PC-3 (cell line): ENCODE measurements around the gene USP12. TPM values are rescaled to one million over a fixed set of nuclear protein-coding genes. Genes with fewer than 3 reads are reported as not detected.

ENCODE experiments used
- ATAC-seq: fragments of 200-7000 bp; cut with Tn5 transposase; 2 replicates; pipeline ENCODE4 v1.9.1; 2020; ENCODE audit warnings: mild to moderate bottlenecking, moderate library complexity
- BruUV-seq: library from RNA; stranded (reverse); fragments of 400-500 nt; replicated peaks from 2 replicates; lab custom pipeline; 2021; lab: Mats Ljungman, UMichigan
- CTCF ChIA-PET: fragments of 300-600 bp; sonication (Branson Sonifier 250); formaldehyde crosslinking; loops from one replicate; lab custom pipeline; 2022; ENCODE audit warnings: antibody characterized with exemption; lab: Charles Lee
- POLR2A ChIA-PET: fragments of 300-600 bp; sonication (Branson Sonifier 250); formaldehyde crosslinking; loops from one replicate; lab custom pipeline; 2022; ENCODE audit warnings: antibody characterized with exemption; ENCODE audit not compliant: unreplicated experiment; lab: Charles Lee
- DNase-seq: peaks from one replicate; pipeline ENCODE4 v3.0.0-alpha.2; 2015
- H2AFZ ChIP-seq: fragments of 300-600 bp; sonication (generic); 2 replicates; pipeline ENCODE4 v1.6.0; 2016; ENCODE audit warnings: antibody characterized with exemption, low read length
- H3F3A ChIP-seq: fragments of 300-600 bp; sonication (generic); one replicate; pipeline ENCODE4 v1.6.0; 2017; ENCODE audit warnings: antibody characterized with exemption, low read length, control low read depth, mild to moderate bottlenecking; ENCODE audit not compliant: unreplicated experiment
- H3K27ac ChIP-seq: fragments of 300-600 bp; sonication (generic); 2 replicates; pipeline ENCODE4 v1.5.1; 2016; ENCODE audit warnings: mild to moderate bottlenecking, low read length
- H3K27me3 ChIP-seq: fragments of 300-600 bp; sonication (generic); 2 replicates; pipeline ENCODE4 v1.6.1; 2016; ENCODE audit warnings: low read length, mixed read lengths
- H3K36me3 ChIP-seq: fragments of 300-600 bp; sonication (generic); 2 replicates; pipeline ENCODE4 v1.6.1; 2016; ENCODE audit warnings: low read depth, mixed run types, low read length, mixed read lengths
- H3K4me1 ChIP-seq: fragments of 300-600 bp; sonication (generic); 2 replicates; pipeline ENCODE4 v1.5.1; 2016; ENCODE audit warnings: low read length; ENCODE audit not compliant: insufficient read depth
- H3K4me2 ChIP-seq: fragments of 300-600 bp; sonication (generic); 2 replicates; pipeline ENCODE4 v1.6.0; 2016; ENCODE audit warnings: low read length
- H3K4me3 ChIP-seq: fragments of 300-600 bp; sonication (generic); 2 replicates; pipeline ENCODE4 v1.5.1; 2016; ENCODE audit warnings: mild to moderate bottlenecking, low read length, mixed read lengths
- H3K79me2 ChIP-seq: fragments of 300-600 bp; sonication (generic); 2 replicates; pipeline ENCODE4 v1.6.1; 2017; ENCODE audit warnings: low read length, mixed read lengths
- H3K9ac ChIP-seq: fragments of 300-600 bp; sonication (generic); 2 replicates; pipeline ENCODE4 v1.6.0; 2016; ENCODE audit warnings: mild to moderate bottlenecking, low read length
- H3K9me2 ChIP-seq: fragments of 300-600 bp; sonication (generic); replicated peaks from 2 replicates; pipeline ENCODE4 v1.6.1; 2016; ENCODE audit warnings: mixed run types, low read length, mixed read lengths
- H3K9me3 ChIP-seq: fragments of 300-600 bp; sonication (generic); 2 replicates; pipeline ENCODE4 v1.6.1; 2016; ENCODE audit warnings: low read length, mixed read lengths
- H4K20me1 ChIP-seq: fragments of 300-600 bp; sonication (generic); 2 replicates; pipeline ENCODE4 v1.6.1; 2016; ENCODE audit warnings: low read length, mixed read lengths
- CTCF ChIP-seq: fragments of 300-600 bp; sonication (generic); conservative IDR thresholded peaks from 2 replicates; pipeline ENCODE4 v1.5.1; 2017; ENCODE audit warnings: antibody characterized with exemption, low read depth, mild to moderate bottlenecking, low read length
- EZH2 ChIP-seq: fragments of 300-600 bp; sonication (generic); IDR thresholded peaks from one replicate; pipeline ENCODE4 v1.6.1; 2017; ENCODE audit warnings: antibody characterized with exemption, mild to moderate bottlenecking, low read length; ENCODE audit not compliant: unreplicated experiment
- EZH2phosphoT487 ChIP-seq: fragments of 300-600 bp; sonication (generic); IDR thresholded peaks from 2 replicates; pipeline ENCODE4 v1.6.1; 2018; ENCODE audit warnings: mild to moderate bottlenecking, antibody characterized with exemption, low read length, borderline replicate concordance
- intact Hi-C: fragments of 100-400 bp; cut with micrococcal nuclease; formaldehyde crosslinking; loops from 2 replicates; pipeline ENCODE4 v1.9.0; 2023
- total RNA-seq: library from RNA; depleted of rRNA; stranded (reverse); fragments of >200 nt; gene quantifications from 2 replicates; pipeline ENCODE4 v1.2.3, GENCODE V29; 2014

Gene USP12
- total RNA-seq, 1 experiment from 2014 or later = 24.2 TPM

DNA sequence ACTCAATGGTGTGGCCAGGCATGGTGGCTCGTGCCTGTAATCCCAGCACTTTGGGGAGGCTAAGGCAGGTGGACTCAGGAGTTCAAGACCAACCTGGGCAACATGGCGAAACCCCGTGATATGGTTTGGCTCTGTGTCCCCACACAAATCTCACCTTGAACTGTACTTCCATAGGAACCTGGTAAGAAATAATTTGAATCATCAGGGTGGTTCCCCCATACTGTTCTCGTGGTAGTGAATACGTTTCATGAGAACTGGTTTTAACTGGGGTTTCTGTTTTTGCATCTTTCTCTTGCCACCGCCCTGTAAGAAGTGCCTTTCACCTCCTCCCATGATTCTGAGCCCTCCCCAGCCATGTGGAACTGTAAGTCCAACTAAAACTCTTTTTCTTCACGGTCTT, 49.6 kb downstream of the USP12 start:
- Histone ChIP-seq H3K9me3 (no peaks in the 10 kb centered on the region), H3K27ac (no peak overlapping the region), H2AFZ (no peak overlapping the region), H3K4me2 (no peak overlapping the region), H3K36me3 (peaks cover 20% of the 10 kb centered on the region), H3K4me3 (no peak overlapping the region), H3F3A (no peaks in the 10 kb centered on the region), H3K79me2 (peaks cover 93% of the 10 kb centered on the region), H4K20me1 (0 out of 2 replicates have a peak, but pooled peaks cover 19% of the 10 kb centered on the region), H3K4me1 (peaks cover 4% of the 10 kb centered on the region; the same call in 1 of the 2 replicates), H3K9me2 (no peaks in the 10 kb centered on the region), H3K27me3 (no peaks in the 10 kb centered on the region), H3K9ac (no peak overlapping the region)
- POLR2A ChIA-PET = no interaction called here
- CTCF ChIA-PET = no interaction called here
- intact Hi-C loops = no loop called here
- no peak for ATAC-seq
- no peak for DNase-seq
- no TSS peak for BruUV-seq
- TF ChIP-seq EZH2phosphoT487 = no peak
- no peak for TF ChIP-seq EZH2
- TF ChIP-seq CTCF = no peak

GRCh38 chr13:27120811-27121210, 50.8 kb downstream of the USP12 start:
- DNase-seq = no peak
- no peak for ATAC-seq
- Histone ChIP-seq H3K9me3 (no peaks in the 10 kb centered on the region), H3K27ac (no peak overlapping the region), H3K9ac (no peak overlapping the region), H3K36me3 (peaks cover 20% of the 10 kb centered on the region), H3K9me2 (no peaks in the 10 kb centered on the region), H3K4me2 (no peak overlapping the region), H3K4me1 (peaks cover 4% of the 10 kb centered on the region; the same call in 1 of the 2 replicates), H4K20me1 (peaks cover 22% of the 10 kb centered on the region; the same call in 1 of the 2 replicates), H3K79me2 (peaks cover 89% of the 10 kb centered on the region), H3F3A (no peaks in the 10 kb centered on the region), H3K4me3 (no peak overlapping the region), H2AFZ (no peak overlapping the region), H3K27me3 (no peaks in the 10 kb centered on the region)
- POLR2A ChIA-PET = interaction anchor here (0.7 kb wide), 1 partner anchor 11 kb away, joined by 7 read pairs; no protein-coding TSS in a partner anchor
- BruUV-seq = no TSS peak
- no peak for TF ChIP-seq CTCF
- no peak for TF ChIP-seq EZH2
- no peak for TF ChIP-seq EZH2phosphoT487
- CTCF ChIA-PET = no interaction called here
- intact Hi-C loops = no loop called here

- Histone ChIP-seq H4K20me1 (peaks cover 22% of the 10 kb centered on the region; the same call in 1 of the 2 replicates), H3K4me3 (no peak overlapping the region), H3K4me1 (peaks cover 4% of the 10 kb centered on the region; the same call in 1 of the 2 replicates), H3K36me3 (peaks cover 24% of the 10 kb centered on the region), H3K27me3 (no peaks in the 10 kb centered on the region), H3K27ac (no peak overlapping the region), H2AFZ (no peak overlapping the region), H3K9ac (no peak overlapping the region), H3K79me2 (peaks cover 81% of the 10 kb centered on the region), H3F3A (no peaks in the 10 kb centered on the region), H3K4me2 (no peak overlapping the region), H3K9me2 (no peaks in the 10 kb centered on the region), H3K9me3 (no peaks in the 10 kb centered on the region)
- no peak for TF ChIP-seq EZH2phosphoT487
- no peak for TF ChIP-seq CTCF
- TF ChIP-seq EZH2 = no peak
- no peak for ATAC-seq
- DNase-seq = no peak
- no TSS peak for BruUV-seq
- POLR2A ChIA-PET = interaction anchor here (0.6 kb wide), 1 partner anchor 513 kb away, joined by 3 read pairs; no protein-coding TSS in a partner anchor
- intact Hi-C loops = no loop called here
- CTCF ChIA-PET = no interaction called here
These were observed 51.6 kb downstream of the USP12 start for GRCh38 chr13:27120011-27120410.
